Activated naive CD4-positive, alpha-beta T cell treated with anti-CD3 and anti-CD28 coated beads, Interleukin-2, amount 50 U/mL, for 24 hours (primary cell): ENCODE data around the gene GPAT3.
"Not testable (repeated sequence)": the region's sequence is repeated elsewhere in the genome, so short reads cannot be mapped to it uniquely, and the experiment has no call there.

Experiments used
- H3K27ac Mint-ChIP-seq: one replicate; pipeline ENCODE4 v1.8.0; 2021; ENCODE audit warnings: mild to moderate bottlenecking, mixed read lengths
- H3K27me3 Mint-ChIP-seq: one replicate; pipeline ENCODE4 v1.8.0; 2021; ENCODE audit warnings: mixed read lengths
- H3K36me3 Mint-ChIP-seq: one replicate; pipeline ENCODE4 v1.8.0; 2021; ENCODE audit warnings: mixed read lengths
- H3K4me1 Mint-ChIP-seq: one replicate; pipeline ENCODE4 v1.8.0; 2021; ENCODE audit warnings: mixed read lengths
- H3K4me3 Mint-ChIP-seq: one replicate; pipeline ENCODE4 v1.8.0; 2021; ENCODE audit warnings: mild to moderate bottlenecking, mixed read lengths
- H3K9me3 Mint-ChIP-seq: one replicate; pipeline ENCODE4 v1.8.0; 2021; ENCODE audit warnings: mixed read lengths

GPAT3 gene

GRCh38 chr4:83569429-83569828, 33.5 kb downstream of the GPAT3 start:
- H3K27ac Mint-ChIP-seq: no peak overlapping the region
- H3K36me3 Mint-ChIP-seq: peaks cover 1% of the 10 kb centered on the region
- H3K4me1 Mint-ChIP-seq: peaks cover 11% of the 10 kb centered on the region
- no peak overlapping the region for H3K4me3 Mint-ChIP-seq
- H3K27me3 Mint-ChIP-seq: no peaks in the 10 kb centered on the region
- no peaks in the 10 kb centered on the region for H3K9me3 Mint-ChIP-seq

GRCh38 chr4:83569987-83570386, 34.1 kb downstream of the GPAT3 start:
- no peaks in the 10 kb centered on the region for H3K9me3 Mint-ChIP-seq

GRCh38 chr4:83572848-83573247, 36.9 kb downstream of the GPAT3 start:
- H3K4me1 Mint-ChIP-seq: peaks cover 11% of the 10 kb centered on the region
- H3K27ac Mint-ChIP-seq: no peak overlapping the region
- no peaks in the 10 kb centered on the region for H3K9me3 Mint-ChIP-seq
- H3K27me3 Mint-ChIP-seq: no peaks in the 10 kb centered on the region
- H3K36me3 Mint-ChIP-seq: peaks cover 1% of the 10 kb centered on the region
- no peak overlapping the region for H3K4me3 Mint-ChIP-seq

More at GRCh38 chr4:83569987-83570386, 34.1 kb downstream of the GPAT3 start:
- Mint-ChIP-seq H3K27me3 (no peaks in the 10 kb centered on the region), H3K36me3 (peaks cover 1% of the 10 kb centered on the region), H3K4me1 (peaks cover 11% of the 10 kb centered on the region), H3K4me3 (no peak overlapping the region), H3K27ac (no peak overlapping the region)

- H3K4me3 Mint-ChIP-seq: no peak overlapping the region
- H3K27ac Mint-ChIP-seq: no peak overlapping the region
- peaks cover 11% of the 10 kb centered on the region for H3K4me1 Mint-ChIP-seq
- no peaks in the 10 kb centered on the region for H3K27me3 Mint-ChIP-seq
- H3K36me3 Mint-ChIP-seq: peaks cover 1% of the 10 kb centered on the region
- H3K9me3 Mint-ChIP-seq: no peaks in the 10 kb centered on the region
Measured at GRCh38 chr4:83574247-83574646, 38.3 kb downstream of the GPAT3 start.

- H3K4me1 Mint-ChIP-seq: peaks cover 11% of the 10 kb centered on the region
- not testable (repeated sequence) for H3K9me3 Mint-ChIP-seq, H3K36me3 Mint-ChIP-seq, H3K4me3 Mint-ChIP-seq, H3K27me3 Mint-ChIP-seq, H3K27ac Mint-ChIP-seq
Measured at GRCh38 chr4:83576237-83576636, 40.3 kb downstream of the GPAT3 start.

GRCh38 chr4:83581411-83582288, 45.7 kb downstream of the GPAT3 start:
- Mint-ChIP-seq H3K27me3 (peaks cover 4% of the 10 kb centered on the region), H3K4me1 (no peaks in the 10 kb centered on the region), H3K9me3 (no peaks in the 10 kb centered on the region), H3K27ac (no peak overlapping the region), H3K4me3 (no peak overlapping the region), H3K36me3 (peaks cover 3% of the 10 kb centered on the region)

GRCh38 chr4:83582289-83582785, 46.4 kb downstream of the GPAT3 start:
- no peak overlapping the region for H3K4me3 Mint-ChIP-seq

GRCh38 chr4:83585982-83586508, 50.1 kb downstream of the GPAT3 start:
- Mint-ChIP-seq H3K27ac (no peak overlapping the region), H3K4me3 (no peak overlapping the region), H3K27me3 (no peaks in the 10 kb centered on the region), H3K9me3 (no peaks in the 10 kb centered on the region), H3K36me3 (peaks cover 3% of the 10 kb centered on the region), H3K4me1 (no peaks in the 10 kb centered on the region)

More at GRCh38 chr4:83582289-83582785, 46.4 kb downstream of the GPAT3 start:
- Mint-ChIP-seq H3K9me3 (no peaks in the 10 kb centered on the region), H3K4me1 (no peaks in the 10 kb centered on the region), H3K27ac (no peak overlapping the region), H3K27me3 (peaks cover 4% of the 10 kb centered on the region), H3K36me3 (peaks cover 3% of the 10 kb centered on the region)

- no peak overlapping the region for H3K27ac Mint-ChIP-seq
- H3K36me3 Mint-ChIP-seq: peaks cover 4% of the 10 kb centered on the region
- H3K4me1 Mint-ChIP-seq: no peaks in the 10 kb centered on the region
- no peaks in the 10 kb centered on the region for H3K27me3 Mint-ChIP-seq
- H3K4me3 Mint-ChIP-seq: no peak overlapping the region
- H3K9me3 Mint-ChIP-seq: no peaks in the 10 kb centered on the region
Measured at GRCh38 chr4:83589279-83589678, 53.4 kb downstream of the GPAT3 start.

GRCh38 chr4:83591056-83591455, 55.1 kb downstream of the GPAT3 start:
- Mint-ChIP-seq H3K36me3 (peaks cover 5% of the 10 kb centered on the region), H3K4me3 (no peak overlapping the region), H3K27ac (peak overlapping the region; percentile 55)

GRCh38 chr4:83591730-83592129, 55.8 kb downstream of the GPAT3 start:
- Mint-ChIP-seq H3K9me3 (no peaks in the 10 kb centered on the region), H3K4me1 (no peaks in the 10 kb centered on the region), H3K27ac (no peak overlapping the region), H3K27me3 (no peaks in the 10 kb centered on the region), H3K4me3 (no peak overlapping the region), H3K36me3 (peaks cover 5% of the 10 kb centered on the region)

More at GRCh38 chr4:83591056-83591455, 55.1 kb downstream of the GPAT3 start:
- Mint-ChIP-seq H3K4me1 (no peaks in the 10 kb centered on the region), H3K27me3 (no peaks in the 10 kb centered on the region), H3K9me3 (no peaks in the 10 kb centered on the region)

- Mint-ChIP-seq H3K27me3 (no peaks in the 10 kb centered on the region), H3K27ac (no peak overlapping the region), H3K4me1 (no peaks in the 10 kb centered on the region), H3K36me3 (peaks cover 5% of the 10 kb centered on the region), H3K9me3 (no peaks in the 10 kb centered on the region), H3K4me3 (no peak overlapping the region)
Measured at GRCh38 chr4:83599183-83599582, 63.3 kb downstream of the GPAT3 start.

GRCh38 chr4:83603129-83603528, 67.2 kb downstream of the GPAT3 start:
- no peak overlapping the region for H3K27ac Mint-ChIP-seq
- peaks cover 4% of the 10 kb centered on the region for H3K36me3 Mint-ChIP-seq
- H3K27me3 Mint-ChIP-seq: no peaks in the 10 kb centered on the region
- no peaks in the 10 kb centered on the region for H3K9me3 Mint-ChIP-seq
- no peak overlapping the region for H3K4me3 Mint-ChIP-seq
- H3K4me1 Mint-ChIP-seq: no peaks in the 10 kb centered on the region

GRCh38 chr4:83604321-83604720, 68.4 kb downstream of the GPAT3 start:
- H3K4me1 Mint-ChIP-seq: no peaks in the 10 kb centered on the region
- peaks cover 2% of the 10 kb centered on the region for H3K36me3 Mint-ChIP-seq
- no peaks in the 10 kb centered on the region for H3K27me3 Mint-ChIP-seq
- no peak overlapping the region for H3K27ac Mint-ChIP-seq
- H3K4me3 Mint-ChIP-seq: no peak overlapping the region
- H3K9me3 Mint-ChIP-seq: no peaks in the 10 kb centered on the region

- Mint-ChIP-seq H3K27ac (no peak overlapping the region), H3K36me3 (no peaks in the 10 kb centered on the region), H3K4me3 (no peak overlapping the region), H3K9me3 (no peaks in the 10 kb centered on the region), H3K27me3 (no peaks in the 10 kb centered on the region), H3K4me1 (no peaks in the 10 kb centered on the region)
Measured at GRCh38 chr4:83605210-83605609, 69.3 kb downstream of the GPAT3 start.

GRCh38 chr4:83605744-83606172, 69.8 kb downstream of the GPAT3 start:
- Mint-ChIP-seq H3K36me3 (no peaks in the 10 kb centered on the region), H3K27ac (no peak overlapping the region)

More at GRCh38 chr4:83605744-83606172, 69.8 kb downstream of the GPAT3 start:
- Mint-ChIP-seq H3K9me3 (peaks cover 4% of the 10 kb centered on the region), H3K27me3 (no peaks in the 10 kb centered on the region), H3K4me3 (no peak overlapping the region), H3K4me1 (no peaks in the 10 kb centered on the region)
